ENCODE results near the gene CASP8.

The CASP8 gene

GRCh38 chr2:201260302-201260800 lies at the start of gene CASP8:
TSS of gene CASP8 (plus strand) at chr2:201260536. CDS start at chr2:201266487, 5,951 bp downstream.
- DNase-seq (ENCODE audit: low spot score): peak; percentile 59

DNA sequence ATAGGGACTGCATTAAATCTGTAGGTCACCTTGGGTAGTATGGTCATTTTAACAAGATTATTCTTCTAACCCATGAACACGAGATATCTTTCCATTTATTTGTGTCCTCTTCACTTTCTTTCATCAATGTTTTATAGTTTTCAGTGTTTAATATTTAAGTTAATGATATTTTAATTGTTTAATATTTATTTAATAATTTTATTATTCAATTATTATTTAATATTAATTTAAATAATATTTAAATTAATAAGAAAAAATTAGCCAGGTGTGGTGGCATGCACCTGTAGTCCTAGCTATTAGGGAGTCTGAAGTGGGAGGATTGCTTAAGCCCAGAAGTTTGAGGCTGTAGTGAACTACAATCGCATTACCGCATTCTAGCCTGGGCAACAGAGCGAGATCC lies 44.4 kb upstream of the CASP8 start:
- DNase-seq (ENCODE audit: low spot score): no peak

GRCh38 chr2:201216918-201217317 lies 43.4 kb upstream of the CASP8 start:
- DNase-seq (ENCODE audit: low spot score): no peak

DNA sequence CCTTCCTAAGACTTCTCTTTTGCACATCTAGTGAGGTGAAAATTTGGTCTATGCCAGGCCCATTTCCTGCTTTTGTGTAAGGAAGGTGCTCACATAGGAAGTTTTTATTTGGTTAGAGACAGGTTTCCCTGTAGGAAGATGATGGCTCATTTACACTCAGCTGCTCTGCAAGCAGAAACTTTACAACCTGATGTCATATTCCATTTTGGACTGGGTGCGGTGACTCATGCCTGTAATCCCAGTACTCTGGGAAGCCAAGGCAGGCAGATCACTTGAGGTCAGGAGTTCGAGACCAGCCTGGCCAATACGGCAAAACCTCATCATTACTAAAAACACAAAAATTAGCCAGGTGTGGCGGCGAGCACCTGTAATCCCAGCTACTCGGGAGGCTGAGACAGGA lies 41.6 kb upstream of the CASP8 start:
- DNase-seq (ENCODE audit: low spot score): no peak

DNA sequence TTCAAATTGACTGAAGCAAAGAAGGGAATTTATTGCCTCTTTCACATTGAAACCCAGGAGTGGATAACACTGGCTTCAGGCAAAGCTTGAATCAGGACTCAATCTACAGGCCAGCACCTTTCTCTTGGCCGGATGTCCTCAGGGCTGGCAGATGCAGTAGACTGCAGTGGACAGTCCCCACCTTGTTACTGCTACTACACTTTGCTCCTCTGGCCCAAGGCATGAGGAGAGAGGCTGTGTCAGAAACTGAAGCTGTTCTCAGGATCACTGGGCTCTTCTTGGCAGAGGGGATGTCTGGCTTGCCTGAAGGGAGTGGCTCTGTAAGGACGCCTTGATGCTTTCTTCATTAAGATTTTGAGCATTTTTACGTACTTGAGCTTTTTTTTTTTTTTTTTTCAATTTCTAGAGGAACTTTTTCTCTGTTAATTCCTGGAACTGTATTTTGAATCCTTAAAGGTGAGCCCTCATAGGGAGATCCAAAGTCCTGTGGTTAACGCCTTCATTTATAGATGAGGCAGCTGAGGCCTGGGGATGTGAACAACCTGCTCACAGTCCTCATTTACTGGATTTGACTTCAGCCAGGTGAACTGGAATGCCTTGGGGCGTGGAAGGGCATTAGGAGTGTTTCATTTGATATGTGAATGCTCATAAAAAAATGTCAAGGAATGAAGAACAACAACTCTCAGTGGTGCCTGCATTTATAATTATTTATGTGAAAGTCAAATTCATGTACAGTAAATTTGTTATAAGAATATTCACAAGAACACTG lies 40.8 kb upstream of the CASP8 start:
- no peak for DNase-seq (ENCODE audit: low spot score)

DNA sequence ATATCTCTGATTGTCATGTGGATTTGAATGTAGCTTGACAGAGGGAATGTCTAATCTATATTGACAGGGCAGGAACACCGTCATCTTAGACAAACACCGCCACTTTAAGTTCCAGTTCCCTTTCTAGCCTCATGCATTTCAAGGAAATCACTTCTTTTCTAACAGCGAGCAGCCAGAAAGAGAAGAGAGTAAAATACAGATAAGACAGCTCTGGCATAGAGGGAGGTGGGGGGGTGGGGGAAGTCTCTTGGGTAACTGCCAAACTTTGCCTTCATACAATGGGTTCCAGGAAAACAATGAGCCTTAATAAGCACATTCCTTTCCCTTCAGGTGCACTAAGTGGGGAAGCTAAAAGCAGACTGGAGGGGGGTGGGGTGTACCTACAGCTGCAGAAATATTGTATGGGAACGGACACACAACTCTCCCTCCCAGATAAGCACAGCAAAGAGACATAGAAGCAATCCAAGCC lies 40.2 kb upstream of the CASP8 start:
- peak; percentile 17 for DNase-seq (ENCODE audit: low spot score)

DNA sequence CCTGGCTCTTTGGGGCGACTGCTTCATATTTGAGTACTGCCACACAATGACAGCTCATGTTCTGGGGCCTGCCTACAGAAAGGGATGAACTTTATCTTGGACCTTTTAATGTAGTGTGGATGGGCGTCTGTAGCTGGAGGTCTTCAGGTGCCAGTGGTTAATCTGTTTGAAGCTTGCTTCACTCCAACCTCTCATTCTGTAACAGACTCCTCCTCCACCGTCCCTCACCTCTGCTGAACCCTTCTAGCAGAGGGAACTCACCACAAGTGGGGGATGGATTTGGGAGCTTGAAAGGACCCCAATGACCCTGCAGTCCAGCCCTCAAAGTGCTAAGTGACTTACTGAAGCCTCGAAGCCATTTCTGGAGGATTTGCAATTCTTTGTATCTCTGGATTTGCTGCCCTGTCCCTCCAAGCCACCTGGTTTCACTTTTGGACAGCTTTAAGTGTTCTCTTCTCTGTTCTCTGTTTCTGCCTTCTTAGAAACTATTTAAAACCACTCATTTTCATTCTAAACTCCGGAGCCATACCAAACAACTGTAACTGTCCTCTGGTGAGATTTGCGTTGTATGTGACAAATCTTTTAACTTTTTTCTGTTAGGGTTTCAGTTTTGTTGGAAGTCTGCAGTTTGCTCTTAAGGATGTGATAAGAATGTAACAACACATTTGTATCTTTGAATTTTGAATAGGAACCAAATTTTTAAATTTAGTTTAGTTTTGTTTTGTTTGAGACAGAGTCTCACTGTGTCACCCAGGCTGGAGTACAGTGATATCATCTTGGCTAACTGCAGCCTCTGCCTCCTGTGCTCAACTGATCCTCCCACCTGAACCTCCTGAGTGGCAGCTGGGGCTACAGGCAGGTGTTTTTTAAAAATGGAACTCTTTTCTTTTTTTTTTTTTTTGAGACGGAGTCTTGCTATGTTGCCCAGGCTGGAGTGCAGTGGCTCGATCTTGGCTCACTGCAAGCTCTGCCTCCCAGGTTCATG lies 37.0 kb upstream of the CASP8 start:
- DNase-seq (ENCODE audit: low spot score): no peak

- DNase-seq (ENCODE audit: low spot score): no peak
These were observed 31.9 kb upstream of the CASP8 start for GRCh38 chr2:201228271-201228911.

DNA sequence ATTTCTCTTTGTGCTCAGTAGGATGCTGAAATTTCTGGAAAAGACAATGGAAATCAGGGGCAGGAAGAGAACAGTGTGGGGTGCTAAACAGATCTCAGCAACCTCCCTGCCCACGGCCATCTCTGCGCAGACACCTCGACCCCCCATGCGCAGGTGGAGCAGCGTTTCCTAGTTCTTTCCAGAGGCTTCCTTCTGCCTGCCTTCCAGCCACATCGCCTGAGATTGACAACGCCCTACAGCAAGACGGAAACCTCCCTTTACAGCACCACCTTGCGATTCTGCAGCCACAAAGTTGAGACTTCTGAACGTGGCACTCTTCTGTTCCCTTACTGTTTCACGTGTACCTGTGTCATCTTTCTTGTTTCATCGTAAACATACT lies 31.4 kb upstream of the CASP8 start:
- no peak for DNase-seq (ENCODE audit: low spot score)

- peak; percentile 86 for DNase-seq (ENCODE audit: low spot score)
These were observed 28.4 kb upstream of the CASP8 start for GRCh38 chr2:201231781-201232466.

GRCh38 chr2:201232467-201232815 lies 27.9 kb upstream of the CASP8 start:
- DNase-seq (ENCODE audit: low spot score): no peak

GRCh38 chr2:201233192-201233811 lies 27.0 kb upstream of the CASP8 start:
- peak; percentile 46 for DNase-seq (ENCODE audit: low spot score)

DNA sequence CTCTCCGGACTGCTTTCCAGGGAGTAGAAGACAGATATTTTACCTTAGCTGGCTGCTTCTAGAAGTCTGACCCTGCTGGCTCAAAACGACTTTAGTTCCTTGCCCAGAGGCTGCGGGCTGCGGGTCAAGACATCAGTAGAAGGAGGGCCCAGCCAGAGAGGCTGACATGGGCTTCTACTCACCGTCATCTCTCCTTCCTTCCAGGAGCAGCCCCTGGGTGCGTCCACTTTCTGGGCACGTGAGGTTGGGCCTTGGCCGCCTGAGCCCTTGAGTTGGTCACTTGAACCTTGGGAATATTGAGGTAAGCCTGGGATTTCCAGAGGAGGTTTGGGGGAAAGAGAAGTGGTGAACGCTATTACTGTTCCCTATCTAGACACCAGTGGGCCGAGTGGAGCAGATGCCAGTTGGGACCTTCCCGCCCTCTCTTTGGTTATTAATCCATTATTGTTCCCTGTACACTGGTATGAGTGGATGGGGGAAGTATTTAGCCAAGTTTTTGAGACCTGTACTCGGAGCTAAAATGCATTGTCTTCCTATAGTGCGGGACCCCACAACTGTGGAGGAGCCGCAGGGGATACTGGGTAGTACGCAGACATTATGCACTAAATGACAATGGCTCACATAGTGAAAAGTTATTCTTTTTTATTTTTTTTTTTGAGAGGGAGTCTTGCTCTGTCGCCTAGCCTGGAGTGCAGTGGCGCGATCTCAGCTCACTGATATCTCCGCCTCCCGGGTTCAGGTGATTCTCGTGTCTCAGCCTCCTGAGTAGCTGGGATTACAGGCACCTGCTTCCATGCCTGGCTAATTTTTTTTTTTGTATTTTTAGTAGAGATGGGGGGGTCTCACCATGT lies 26.3 kb upstream of the CASP8 start:
- no peak for DNase-seq (ENCODE audit: low spot score)

DNA sequence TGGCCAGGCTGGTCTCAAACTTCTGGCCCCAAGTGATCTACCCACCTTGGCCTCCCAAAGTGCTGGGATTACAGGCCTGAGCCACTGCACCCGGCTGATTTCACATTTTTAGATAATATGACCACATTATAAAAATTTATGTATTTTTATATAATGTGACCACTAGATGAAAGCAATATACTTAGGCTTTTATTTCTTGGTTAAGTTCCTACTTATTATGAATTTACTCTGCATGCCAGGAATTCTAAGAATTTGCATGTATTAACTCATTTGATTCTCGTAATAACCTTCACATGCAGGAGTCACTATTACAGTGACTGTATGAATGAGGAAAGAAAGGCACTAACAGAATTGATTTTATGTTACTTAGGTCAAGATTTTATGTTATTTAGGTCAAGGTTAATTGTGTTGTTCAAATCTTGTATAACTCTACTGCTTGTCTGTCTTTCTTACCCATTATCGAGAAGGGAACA lies 25.6 kb upstream of the CASP8 start:
- no peak for DNase-seq (ENCODE audit: low spot score)

DNA sequence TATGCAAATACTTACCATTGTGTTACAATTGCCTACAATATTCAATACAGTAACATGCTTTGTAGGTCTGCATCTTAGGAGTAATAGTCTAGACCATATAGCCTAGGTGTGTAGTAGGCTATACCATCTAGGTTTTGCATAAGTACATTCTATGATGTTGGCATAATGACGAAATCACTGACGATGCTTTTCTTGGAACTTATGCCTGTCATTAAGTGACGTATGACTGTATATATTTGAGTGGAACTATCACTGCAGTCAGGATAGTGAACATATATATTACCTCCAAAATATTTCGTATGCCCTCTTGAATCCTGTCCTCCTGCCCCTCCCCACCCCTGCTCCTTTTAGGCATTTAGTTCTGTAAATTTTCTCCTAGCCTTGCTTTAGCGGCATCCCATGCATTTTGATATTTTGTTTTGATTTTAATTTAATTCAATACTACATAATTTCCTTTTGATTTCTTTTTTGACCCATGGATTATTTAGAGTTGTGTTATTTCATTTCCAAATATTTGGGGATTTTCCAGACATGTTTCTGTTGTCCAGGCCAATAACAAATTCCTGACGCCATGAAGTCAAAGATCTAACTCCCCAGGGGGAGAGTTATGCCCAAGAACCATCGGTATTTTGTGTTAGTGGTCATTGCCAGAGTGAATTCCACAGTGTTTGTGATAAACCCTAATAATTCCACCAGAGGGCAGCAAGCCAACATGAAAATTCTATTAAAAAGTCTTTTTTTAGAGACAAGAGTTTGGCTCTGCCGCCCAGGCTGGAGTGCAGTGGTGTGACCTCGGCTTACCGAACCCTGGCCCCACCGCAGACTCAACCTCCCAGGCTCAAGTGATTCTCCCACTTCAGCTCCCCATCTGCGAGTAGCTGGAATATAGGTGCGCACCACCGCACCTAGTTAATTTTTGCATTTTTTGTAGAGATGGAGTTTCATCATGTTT lies 24.2 kb upstream of the CASP8 start:
- DNase-seq (ENCODE audit: low spot score): peak; percentile 63

GRCh38 chr2:201237486-201238123 lies 22.7 kb upstream of the CASP8 start:
- no peak for DNase-seq (ENCODE audit: low spot score)

DNA sequence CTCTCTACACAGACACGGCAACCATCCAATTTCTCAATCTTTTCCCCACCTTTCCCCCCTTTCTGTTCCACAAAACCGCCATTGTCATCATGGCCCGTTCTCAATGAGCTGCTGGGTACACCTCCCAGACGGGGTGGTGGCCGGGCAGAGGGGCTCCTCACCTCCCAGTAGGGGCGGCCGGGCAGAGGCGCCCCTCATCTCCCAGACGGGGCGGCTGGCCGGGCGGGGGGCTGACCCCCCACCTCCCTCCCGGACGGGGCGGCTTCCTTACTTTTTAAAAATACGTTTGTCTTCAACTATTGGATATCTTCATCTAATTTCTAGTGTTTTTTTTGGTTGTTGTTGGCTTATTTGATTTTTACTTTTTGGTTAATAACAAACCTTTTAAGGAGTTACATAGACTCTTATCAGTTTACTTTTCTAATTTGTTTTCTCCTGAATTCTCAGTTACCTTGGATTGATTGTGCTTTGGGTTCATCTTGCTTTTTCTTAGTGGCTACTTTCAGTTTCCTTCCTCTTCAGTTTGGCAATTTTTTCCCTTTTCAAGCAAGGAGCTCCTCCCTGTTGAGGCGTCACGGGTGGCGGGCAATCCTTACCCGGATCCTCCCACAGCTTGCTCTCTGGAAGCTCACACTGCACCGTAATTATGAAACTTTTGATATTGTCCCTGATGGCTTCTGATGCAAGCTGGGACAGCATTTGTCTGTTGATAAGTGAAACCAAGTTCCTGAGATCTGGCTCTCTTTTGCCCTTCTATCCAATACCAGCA lies 21.0 kb upstream of the CASP8 start:
- peak; percentile 35 for DNase-seq (ENCODE audit: low spot score)
